MM.1S (cell line): Measurements from ENCODE around the gene EFNA5.

Experiments
- EZH2 ChIP-seq: fragments of 300-600 bp; sonication (generic); optimal IDR thresholded peaks from 2 replicates; pipeline ENCODE3; 2017; ENCODE audit warnings: low read depth, mild to moderate bottlenecking, antibody characterized with exemption, low read length, mixed read lengths
- EZH2phosphoT487 ChIP-seq: fragments of 300-600 bp; sonication (generic); IDR thresholded peaks from 2 replicates; pipeline ENCODE4 v1.6.1; 2018; ENCODE audit warnings: antibody characterized with exemption, low read length
- TF ChIP-seq, protein P1 (sequence below): fragments of 300-600 bp; sonication (generic); IDR thresholded peaks from 2 replicates; pipeline ENCODE4 v1.5.1; 2016; ENCODE audit warnings: antibody characterized with exemption, low read length, mixed read lengths

DNA sequence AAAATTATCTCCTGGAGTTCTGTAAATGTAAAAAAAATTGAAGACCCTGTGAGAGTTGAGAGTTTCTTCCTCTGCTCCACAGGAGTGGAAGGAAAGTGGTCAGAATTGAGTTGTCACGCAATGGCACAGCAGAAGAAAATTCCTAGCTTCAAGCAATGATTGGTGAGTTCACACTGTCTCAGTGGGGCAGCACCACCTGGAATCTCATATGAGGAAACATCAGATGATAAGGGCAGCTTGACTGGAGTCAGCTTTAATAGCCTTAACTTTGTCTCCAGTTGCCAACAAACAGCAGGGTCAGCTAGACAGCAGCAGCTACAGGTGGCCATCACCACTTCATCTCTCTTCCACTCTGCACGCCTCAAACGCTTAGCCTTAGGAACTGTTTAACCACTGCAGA, 211.1 kb downstream of the EFNA5 start:
- TF ChIP-seq, protein P1, sequence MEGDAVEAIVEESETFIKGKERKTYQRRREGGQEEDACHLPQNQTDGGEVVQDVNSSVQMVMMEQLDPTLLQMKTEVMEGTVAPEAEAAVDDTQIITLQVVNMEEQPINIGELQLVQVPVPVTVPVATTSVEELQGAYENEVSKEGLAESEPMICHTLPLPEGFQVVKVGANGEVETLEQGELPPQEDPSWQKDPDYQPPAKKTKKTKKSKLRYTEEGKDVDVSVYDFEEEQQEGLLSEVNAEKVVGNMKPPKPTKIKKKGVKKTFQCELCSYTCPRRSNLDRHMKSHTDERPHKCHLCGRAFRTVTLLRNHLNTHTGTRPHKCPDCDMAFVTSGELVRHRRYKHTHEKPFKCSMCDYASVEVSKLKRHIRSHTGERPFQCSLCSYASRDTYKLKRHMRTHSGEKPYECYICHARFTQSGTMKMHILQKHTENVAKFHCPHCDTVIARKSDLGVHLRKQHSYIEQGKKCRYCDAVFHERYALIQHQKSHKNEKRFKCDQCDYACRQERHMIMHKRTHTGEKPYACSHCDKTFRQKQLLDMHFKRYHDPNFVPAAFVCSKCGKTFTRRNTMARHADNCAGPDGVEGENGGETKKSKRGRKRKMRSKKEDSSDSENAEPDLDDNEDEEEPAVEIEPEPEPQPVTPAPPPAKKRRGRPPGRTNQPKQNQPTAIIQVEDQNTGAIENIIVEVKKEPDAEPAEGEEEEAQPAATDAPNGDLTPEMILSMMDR, result no peak
- TF ChIP-seq EZH2 (no peak), EZH2phosphoT487 (no peak)
